Medulla oblongata (tissue), 1 donor: ENCODE measurements around the gene ARHGEF28.

Experiments used
- DNase-seq: peaks from one replicate; pipeline ENCODE4 v3.0.0-alpha.2; 2015; ENCODE audit errors: extremely low spot score

ARHGEF28 gene

DNA sequence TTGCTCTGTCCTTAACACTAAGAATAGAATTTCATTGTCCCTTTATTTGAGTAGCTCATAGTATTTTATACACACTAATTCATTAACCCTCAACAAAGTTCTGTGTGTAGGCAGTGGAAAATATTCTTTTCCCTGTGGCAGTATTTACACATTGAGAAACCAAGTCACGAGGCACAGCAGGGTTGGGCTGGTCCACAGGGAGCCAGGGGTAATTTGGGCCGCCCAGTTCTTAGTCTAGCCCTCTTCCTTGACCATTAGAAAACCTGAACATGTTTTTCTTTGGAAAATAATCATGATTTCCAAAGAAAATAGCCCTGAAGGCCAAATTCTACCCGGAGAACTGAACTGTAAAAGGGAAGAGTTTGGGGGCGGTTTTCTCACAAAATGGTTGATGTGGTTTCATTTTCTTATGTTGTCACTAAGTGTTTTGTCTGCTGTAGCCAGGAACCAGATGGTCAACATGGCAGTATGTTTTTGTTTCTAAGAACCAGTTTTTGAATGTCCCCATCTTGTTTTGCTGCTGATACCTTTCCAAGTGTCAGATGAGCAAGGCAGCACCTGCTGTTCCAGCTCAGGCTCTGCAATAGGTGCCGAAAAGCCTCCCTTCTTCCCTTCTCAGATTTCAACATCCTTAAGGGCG is 29.6 kb downstream of the ARHGEF28 start:
- DNase-seq, result no peak

- DNase-seq, result no peak
Observed at GRCh38 chr5:73661753-73662152, 35.8 kb downstream of the ARHGEF28 start.

DNA sequence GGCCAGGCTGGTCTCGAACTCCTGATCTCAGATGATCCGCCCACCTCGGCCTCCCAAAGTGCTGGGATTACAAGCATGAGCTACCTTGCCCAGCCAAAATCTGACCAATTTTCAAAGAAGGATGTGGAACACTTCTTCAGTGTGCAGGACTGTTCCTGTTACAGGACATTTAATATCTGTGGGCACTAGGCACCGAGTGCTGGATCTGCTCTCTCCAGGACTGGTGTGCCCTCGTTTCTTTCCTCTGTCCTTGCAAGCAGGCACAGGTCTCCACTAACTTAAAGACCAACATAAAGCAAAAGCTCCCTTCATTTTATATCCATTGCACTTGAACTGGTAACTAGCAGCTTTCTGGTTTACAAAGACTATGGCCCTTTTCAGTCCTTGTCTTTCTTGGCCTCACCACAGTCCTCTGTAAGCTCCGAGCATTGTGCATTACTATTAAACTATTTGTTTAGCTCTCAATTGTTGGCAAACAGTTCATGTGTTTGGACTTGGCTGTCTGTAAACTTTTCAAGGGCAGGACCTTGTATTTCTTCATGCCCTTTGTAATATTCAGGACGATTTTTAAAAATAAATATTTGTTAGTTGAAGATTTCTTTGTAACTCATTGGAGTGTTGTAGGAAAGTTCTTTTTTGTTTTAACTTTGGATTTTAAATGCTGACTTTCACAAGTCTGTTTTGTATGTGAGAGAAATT is 37.3 kb downstream of the ARHGEF28 start:
- no peak for DNase-seq

- DNase-seq, result no peak
Observed at GRCh38 chr5:73663860-73664240, 37.9 kb downstream of the ARHGEF28 start.

- no peak for DNase-seq
Observed at GRCh38 chr5:73664796-73665195, 38.8 kb downstream of the ARHGEF28 start.

DNA sequence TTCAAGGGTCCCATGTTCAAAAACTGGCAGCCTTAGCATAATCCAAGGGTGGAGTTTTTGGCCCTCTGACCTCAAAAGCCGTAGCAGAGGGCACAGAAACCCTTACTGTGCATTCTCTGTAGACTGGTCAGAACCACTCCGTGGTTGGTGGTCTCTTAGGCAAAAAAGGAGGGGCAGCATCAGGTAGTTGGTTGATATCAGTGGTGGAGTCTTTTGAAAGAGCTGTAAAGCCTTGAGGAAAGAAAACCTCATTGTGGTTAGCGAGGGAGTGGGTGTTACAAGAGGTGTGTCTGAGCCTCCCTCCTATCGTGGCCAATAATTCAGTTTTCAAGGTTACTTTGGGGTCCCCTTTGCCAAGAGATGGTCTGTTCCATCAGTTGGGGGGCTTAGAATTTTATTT is 40.9 kb downstream of the ARHGEF28 start:
- DNase-seq, result no peak

DNA sequence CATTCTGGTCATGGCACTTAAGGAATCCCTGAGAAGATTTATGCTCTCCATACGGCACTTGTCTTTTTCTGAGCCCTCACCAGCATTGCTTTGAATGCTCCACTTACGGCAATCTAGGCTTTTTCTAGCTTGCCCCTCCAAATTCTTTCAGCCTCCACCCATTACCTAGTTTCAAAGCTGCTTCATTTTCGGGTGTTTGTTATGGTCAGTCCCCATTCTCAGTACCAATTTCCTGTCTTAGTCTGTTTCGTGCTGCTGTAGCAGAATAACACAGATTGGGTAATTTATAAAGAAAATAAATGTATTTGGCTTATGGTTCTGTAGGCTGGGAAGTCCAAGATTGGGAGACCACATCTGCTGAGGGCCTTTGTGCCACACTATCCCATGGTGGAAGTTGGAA is 42.0 kb downstream of the ARHGEF28 start:
- no peak for DNase-seq

GRCh38 chr5:73668486-73669111 is 42.6 kb downstream of the ARHGEF28 start:
- DNase-seq, result no peak

DNA sequence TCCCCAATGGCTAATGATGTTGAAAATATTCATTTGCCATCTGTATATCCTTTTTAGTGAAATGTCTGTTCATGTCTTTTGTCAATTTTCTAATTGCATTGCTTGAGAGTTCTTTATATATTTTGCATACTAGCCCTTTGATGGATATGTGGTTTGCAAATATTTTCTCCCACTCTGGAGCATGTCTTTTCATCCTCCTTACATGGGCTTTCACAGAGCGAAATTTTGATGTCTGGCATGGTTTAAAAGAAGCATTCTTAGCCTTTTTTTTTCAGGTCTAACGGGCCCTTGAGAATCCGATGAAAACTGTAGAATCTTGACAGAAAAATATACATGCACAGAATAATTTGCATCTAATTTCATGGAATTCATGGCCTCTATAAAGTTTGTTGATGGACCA is 44.7 kb downstream of the ARHGEF28 start:
- DNase-seq, result no peak

DNA sequence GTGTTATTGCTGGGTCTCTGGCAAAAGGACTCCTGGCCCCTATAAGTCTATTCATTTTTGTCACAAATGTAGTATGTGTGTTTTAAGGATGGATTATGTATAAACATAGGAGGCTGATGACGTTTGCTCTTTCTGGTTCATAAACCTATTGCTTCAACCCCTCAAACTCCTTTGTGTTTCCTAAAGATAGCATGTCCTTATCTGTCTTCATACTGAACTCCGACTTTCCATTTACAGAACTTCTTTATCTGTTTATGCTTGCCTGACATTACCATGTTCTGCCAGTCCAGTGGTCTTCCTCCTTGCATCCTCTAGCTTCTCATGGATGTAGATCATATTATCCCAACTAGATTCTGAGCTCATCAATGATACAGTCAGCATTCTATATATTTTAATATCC is 46.1 kb downstream of the ARHGEF28 start:
- DNase-seq, result no peak

- no peak for DNase-seq
Observed at GRCh38 chr5:73673161-73673591, 47.2 kb downstream of the ARHGEF28 start.

DNA sequence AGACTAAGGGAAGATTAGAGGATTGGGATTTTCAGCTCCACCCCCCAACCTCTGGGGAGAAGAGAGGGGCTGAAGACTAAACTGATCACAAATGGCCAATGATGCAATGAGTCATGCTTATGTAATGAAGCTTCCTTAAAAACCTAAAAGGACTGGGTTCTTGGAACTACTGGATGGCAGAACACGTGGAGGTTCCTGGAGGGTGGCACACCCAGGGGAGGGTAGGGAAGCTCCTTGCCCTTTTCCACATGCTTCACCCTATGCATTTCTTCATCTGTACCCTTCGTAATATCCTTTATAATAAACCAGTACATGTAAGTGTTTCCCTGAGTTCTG is 48.6 kb downstream of the ARHGEF28 start:
- no peak for DNase-seq

DNA sequence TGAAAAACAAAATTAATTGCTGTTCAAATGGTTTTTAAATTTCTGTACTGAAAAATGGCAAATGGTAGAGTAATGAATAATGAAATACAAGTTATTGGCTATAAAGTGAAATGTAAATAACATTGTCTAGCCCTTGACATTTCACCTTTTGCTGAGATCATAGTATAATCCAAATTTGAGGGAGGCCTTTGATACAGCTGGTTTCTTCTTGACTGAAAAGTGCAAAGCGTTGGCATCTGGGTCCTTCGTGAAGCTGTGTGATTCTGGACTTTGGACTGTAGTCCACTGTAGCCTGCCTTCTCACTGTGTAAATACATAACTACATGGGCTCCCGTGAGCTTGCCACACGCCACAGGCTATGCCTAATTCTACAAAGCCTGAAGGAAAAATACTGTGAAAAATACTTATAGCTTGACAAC is 52.3 kb downstream of the ARHGEF28 start:
- DNase-seq, result no peak

DNA sequence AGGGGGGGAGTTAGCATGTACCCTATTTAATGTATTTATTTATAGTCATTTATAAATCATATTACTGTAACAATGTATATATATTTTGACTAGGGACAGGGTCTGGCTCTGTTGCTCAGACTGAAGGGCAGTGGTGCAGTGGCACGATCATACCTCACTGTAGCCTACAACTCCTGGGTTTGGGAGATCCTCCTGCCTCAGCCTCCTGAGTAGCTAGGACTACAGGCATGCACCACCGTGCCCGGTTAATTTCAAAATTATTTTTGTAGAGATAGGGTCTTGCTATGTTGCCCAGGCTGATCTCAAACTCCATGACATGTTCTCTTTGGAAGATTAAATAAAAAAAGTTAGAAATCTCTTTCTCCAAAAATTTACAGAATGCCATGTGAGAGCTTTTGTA is 52.8 kb downstream of the ARHGEF28 start:
- DNase-seq, result no peak

DNA sequence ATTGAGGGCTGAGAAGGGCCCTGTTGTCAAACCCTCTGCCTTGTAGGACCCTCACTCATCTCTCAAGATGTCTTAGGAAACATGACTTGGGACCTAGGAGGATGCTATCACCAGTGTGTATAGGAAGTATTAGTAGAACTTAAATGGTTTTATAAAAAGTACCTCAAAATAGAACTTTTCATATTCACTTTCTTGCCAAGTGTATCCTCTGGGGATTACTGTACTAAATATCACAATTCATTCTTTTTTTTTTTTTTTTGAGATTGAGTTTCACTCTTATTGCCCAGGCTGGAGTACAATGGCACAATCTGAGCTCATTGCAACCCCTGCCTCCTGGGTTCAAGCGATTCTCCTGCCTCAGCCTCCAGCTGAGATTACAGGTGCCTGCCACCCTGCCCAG is 56.2 kb downstream of the ARHGEF28 start:
- DNase-seq, result no peak

GRCh38 chr5:73684691-73685090 is 58.7 kb downstream of the ARHGEF28 start:
- DNase-seq, result no peak

DNA sequence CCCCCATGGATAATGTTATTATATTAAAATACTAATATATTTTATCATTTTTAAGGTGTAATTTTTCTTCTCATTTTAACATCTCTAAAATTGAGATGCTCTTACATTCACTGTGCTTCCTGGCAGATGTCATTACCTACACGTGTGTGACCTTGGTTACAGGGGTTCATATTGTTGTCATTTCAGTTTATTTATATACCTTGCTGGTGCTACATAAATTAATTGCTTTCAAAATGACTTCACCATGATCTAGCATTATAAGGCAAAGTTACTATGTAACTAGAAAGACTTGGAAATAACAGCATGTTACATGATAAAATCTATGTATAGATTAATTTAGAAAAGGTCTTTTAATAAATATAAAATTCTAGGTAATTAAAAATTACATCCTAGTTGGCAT is 60.9 kb downstream of the ARHGEF28 start:
- no peak for DNase-seq

GRCh38 chr5:73687357-73687756 is 61.4 kb downstream of the ARHGEF28 start:
- no peak for DNase-seq

DNA sequence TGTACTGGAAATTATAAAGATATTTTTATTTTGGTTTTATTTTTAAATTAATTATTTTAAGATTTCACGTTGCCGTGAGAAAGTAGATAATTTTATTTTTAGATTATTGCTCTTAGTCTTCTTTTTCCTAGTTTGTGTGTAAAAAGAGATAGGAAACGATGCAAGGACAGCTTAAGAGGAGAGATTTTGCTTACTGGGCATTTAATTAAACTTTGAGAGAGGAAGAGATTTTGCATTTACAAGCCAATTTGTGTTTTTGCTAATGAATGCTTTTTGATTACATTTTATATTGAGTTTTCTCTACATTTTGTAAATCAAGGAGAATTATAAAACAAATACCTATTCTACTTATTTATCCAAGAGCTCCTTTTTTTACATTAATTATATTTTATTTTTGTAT is 64.0 kb downstream of the ARHGEF28 start:
- DNase-seq, result no peak

DNA sequence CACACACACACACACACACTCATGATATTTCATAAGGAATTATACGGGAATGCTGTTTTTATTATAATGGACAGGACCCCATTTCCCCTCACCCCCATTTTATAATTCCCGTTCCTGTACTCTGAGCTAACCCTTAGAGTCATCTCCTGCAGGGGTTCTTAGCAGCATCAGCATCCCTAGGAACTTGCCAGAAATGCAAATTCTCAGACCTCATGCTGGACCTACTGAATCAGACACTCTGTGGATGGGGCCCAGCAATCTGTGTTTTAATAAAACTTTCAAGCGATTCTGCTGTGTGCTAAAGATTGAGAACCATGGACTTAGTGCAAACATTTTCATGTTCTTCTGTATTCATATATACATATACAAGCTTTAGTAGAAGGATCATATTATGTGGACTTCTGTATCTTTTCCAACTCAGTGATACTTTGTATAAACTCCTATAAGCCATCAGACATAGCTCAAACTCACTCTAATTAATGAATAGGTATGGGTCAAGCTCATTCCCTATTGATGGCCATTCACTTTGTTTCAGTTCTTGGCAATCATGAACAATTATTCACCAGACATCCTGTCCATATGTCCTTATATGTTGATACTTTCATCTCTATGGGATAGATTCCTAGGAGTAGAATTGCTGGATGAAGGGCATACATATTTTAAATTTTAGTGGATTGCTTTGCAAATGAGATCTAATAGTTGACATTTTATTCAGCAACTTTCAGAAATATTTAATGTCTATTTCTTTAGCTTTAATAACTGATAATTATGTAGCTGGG is 65.5 kb downstream of the ARHGEF28 start:
- no peak for DNase-seq

DNA sequence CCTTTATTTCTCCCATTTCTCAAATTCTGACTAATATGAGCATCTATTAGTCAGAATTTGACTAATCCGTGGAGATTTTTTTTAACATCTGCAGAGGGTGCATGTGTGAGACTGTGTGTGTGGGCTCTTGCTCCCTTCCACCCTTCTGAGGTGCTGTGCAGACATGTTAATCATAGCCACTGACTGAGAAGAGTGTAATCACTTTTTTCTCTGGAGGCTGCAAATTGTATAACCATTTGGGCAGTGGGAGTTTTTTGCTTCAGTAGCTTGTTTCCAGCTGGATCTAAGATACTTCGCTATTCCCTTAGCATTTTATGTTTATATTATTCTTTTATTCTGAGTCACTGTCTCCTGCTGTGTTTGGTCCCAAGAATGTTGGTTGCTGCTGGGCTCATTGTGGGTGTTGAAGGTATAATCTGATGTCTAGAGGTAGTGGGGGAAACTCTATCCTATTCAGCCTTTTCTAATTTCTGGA is 66.2 kb downstream of the ARHGEF28 start:
- no peak for DNase-seq

DNA sequence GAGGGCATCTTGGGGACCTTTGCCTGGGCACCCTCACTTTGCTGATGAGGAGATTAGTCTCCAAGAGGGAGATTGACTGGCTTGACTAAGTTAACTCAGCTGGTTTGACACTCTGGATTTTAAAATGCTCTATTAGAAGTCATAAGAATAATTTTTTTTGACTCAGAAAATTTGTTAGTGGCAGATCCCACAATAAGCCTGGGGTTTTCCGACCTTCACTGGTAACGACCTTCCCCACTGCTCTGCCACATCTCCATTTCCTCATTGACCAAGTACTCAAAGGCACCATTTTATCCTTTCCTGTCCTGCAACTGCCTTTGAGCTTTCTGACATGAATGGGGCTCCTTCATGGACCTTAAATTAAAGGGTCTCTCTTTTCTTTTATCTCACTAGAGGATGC is 67.0 kb downstream of the ARHGEF28 start:
- DNase-seq, result no peak
